GM13976 (cell line): ENCODE data around the gene MS4A2.
"Not testable (repeated sequence)": the region's sequence is repeated elsewhere in the genome, so short reads cannot be mapped to it uniquely, and the experiment has no call there.

ENCODE experiments used
- DNase-seq: peaks from one replicate; pipeline ENCODE4 v3.0.0; 2012; ENCODE audit warnings: low spot score
- CTCF ChIP-seq: IDR thresholded peaks from 2 replicates; pipeline ENCODE4 v1.5.1; 2012; ENCODE audit warnings: borderline replicate concordance, mild to moderate bottlenecking; ENCODE audit not compliant: insufficient read depth; ENCODE audit errors: extremely low read depth, missing control alignments, control extremely low read depth
- in situ Hi-C: fragments of 300-500 bp; cut with MboI; formaldehyde crosslinking; loops from one replicate; pipeline ENCODE4 v1.12.0; 2022; ENCODE audit warnings: low sequenced_read_pairs, mixed read lengths, inconsistent platforms; ENCODE audit not compliant: unreplicated experiment

The MS4A2 gene

GRCh38 chr11:60100516-60100915 is 12.1 kb downstream of the MS4A2 start:
- no peak for DNase-seq
- in situ Hi-C loops: no loop called here
- no peak for TF ChIP-seq CTCF

- DNase-seq, in situ Hi-C loops: not testable (repeated sequence)
These were observed 12.9 kb downstream of the MS4A2 start for GRCh38 chr11:60101368-60101767.

- in situ Hi-C loops, DNase-seq: not testable (repeated sequence)
These were observed 16.1 kb downstream of the MS4A2 start for GRCh38 chr11:60104471-60105115.

GRCh38 chr11:60108631-60109030 is 20.2 kb downstream of the MS4A2 start:
- DNase-seq, in situ Hi-C loops: not testable (repeated sequence)

DNA sequence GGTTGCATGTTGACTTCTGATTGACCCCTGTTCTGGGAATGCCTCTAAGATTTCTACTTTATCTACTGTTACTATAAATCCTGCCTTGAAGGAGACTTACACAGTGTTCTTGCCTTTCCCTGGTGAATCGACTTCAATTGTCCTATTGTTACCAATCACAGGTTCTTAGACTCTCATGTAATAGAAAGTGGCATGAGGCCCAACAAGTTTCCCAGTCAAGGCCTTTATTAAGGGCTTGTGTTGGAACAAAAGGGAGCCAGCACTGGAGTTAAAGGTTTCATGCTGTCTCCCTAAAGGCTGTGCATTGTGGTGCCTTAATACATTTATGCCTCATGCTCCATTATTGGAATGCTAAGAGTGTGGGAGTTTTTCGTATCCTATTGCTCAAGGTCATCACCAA is 23.3 kb downstream of the MS4A2 start:
- in situ Hi-C loops: no loop called here
- DNase-seq: no peak
- TF ChIP-seq CTCF: no peak

GRCh38 chr11:60116996-60117790 is 28.7 kb downstream of the MS4A2 start:
- in situ Hi-C loops: no loop called here
- TF ChIP-seq CTCF: no peak
- no peak for DNase-seq

DNA sequence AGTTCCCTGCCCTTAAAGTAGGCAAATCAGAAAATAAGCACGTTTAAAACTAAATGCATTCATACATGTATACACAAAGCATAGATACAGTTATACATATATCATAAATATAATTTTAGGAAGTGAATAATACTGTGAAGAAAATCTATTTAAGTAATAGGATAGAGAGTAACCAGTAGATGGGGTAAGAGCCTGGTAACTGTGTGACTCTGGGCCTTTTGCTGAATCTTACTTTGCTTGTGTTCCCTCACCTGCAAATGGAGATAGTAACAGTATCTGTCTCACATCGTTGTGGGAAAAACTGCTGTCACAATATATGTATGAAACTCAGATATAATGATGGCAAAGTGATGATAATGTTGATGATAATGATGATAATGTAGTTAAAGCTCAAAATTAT is 29.9 kb downstream of the MS4A2 start:
- no peak for TF ChIP-seq CTCF
- in situ Hi-C loops: no loop called here
- DNase-seq: peak; percentile 32

GRCh38 chr11:60119710-60120109 is 31.2 kb downstream of the MS4A2 start:
- no peak for DNase-seq
- no peak for TF ChIP-seq CTCF
- in situ Hi-C loops: no loop called here
